PFSK-1 (cell line): Measurements from ENCODE around the gene NEDD1.

ENCODE experiments used
- FOXP2 ChIP-seq: optimal IDR thresholded peaks from 2 replicates; pipeline ENCODE3; 2011; ENCODE audit warnings: borderline replicate concordance, control low read depth, inconsistent platforms; ENCODE audit not compliant: insufficient read depth; ENCODE audit errors: extremely low read length, extremely low read depth
- POLR2AphosphoS5 ChIP-seq: IDR thresholded peaks from 2 replicates; pipeline ENCODE4 v1.6.1; 2012; ENCODE audit warnings: low read depth, mild to moderate bottlenecking, control low read depth, low read length, moderate library complexity
- SIN3A ChIP-seq: IDR thresholded peaks from 2 replicates; pipeline ENCODE4 v1.6.1; 2012; ENCODE audit warnings: mild to moderate bottlenecking, low read length, moderate library complexity, borderline replicate concordance; ENCODE audit not compliant: insufficient read depth
- TAF1 ChIP-seq: IDR thresholded peaks from 2 replicates; pipeline ENCODE4 v1.6.1; 2012; ENCODE audit warnings: low read length, control low read depth, borderline replicate concordance; ENCODE audit not compliant: insufficient read depth
- TF ChIP-seq, protein P1 (sequence below), 2 experiments: IDR thresholded peaks; 2 replicates each; pipeline versions ENCODE4 v1.6.1 to v1.8.0; 2011 to 2012; ENCODE audit warnings: low read depth in 2 of 2, low read length in 2 of 2, control low read depth in 1 of 2, inconsistent platforms in 1 of 2, mild to moderate bottlenecking in 1 of 2, moderate library complexity in 1 of 2; ENCODE audit not compliant: insufficient read depth in 1 of 2

The NEDD1 gene

DNA sequence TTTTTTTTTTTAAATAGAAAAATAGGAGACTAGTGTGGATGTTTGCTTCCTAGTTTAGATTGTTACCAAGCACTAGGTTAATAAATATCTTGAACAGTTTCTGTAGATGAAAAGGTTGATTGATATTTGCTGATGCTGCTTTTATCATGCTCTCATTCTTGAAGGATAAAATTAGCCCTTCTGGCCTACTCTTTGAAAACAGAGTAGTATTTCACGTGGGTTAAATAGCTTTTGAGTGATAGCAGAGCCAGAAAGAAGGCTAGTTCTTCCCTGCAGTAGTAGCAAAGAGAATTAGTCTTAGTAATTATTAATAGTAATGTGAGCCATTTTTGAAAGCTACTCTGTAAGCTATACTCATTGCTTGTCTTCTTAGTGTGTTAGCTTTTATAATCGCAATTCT is 5.2 kb downstream of the NEDD1 start:
- TF ChIP-seq SIN3A (no peak), POLR2AphosphoS5 (no peak), FOXP2 (no peak), TAF1 (no peak)
- TF ChIP-seq, protein P1, sequence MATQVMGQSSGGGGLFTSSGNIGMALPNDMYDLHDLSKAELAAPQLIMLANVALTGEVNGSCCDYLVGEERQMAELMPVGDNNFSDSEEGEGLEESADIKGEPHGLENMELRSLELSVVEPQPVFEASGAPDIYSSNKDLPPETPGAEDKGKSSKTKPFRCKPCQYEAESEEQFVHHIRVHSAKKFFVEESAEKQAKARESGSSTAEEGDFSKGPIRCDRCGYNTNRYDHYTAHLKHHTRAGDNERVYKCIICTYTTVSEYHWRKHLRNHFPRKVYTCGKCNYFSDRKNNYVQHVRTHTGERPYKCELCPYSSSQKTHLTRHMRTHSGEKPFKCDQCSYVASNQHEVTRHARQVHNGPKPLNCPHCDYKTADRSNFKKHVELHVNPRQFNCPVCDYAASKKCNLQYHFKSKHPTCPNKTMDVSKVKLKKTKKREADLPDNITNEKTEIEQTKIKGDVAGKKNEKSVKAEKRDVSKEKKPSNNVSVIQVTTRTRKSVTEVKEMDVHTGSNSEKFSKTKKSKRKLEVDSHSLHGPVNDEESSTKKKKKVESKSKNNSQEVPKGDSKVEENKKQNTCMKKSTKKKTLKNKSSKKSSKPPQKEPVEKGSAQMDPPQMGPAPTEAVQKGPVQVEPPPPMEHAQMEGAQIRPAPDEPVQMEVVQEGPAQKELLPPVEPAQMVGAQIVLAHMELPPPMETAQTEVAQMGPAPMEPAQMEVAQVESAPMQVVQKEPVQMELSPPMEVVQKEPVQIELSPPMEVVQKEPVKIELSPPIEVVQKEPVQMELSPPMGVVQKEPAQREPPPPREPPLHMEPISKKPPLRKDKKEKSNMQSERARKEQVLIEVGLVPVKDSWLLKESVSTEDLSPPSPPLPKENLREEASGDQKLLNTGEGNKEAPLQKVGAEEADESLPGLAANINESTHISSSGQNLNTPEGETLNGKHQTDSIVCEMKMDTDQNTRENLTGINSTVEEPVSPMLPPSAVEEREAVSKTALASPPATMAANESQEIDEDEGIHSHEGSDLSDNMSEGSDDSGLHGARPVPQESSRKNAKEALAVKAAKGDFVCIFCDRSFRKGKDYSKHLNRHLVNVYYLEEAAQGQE (IDR thresholded peaks at IDR 0.05; ENCODE audit: insufficient read depth in 1 of 2, low read depth in 2 of 2, low read length in 2 of 2) = no peak

DNA sequence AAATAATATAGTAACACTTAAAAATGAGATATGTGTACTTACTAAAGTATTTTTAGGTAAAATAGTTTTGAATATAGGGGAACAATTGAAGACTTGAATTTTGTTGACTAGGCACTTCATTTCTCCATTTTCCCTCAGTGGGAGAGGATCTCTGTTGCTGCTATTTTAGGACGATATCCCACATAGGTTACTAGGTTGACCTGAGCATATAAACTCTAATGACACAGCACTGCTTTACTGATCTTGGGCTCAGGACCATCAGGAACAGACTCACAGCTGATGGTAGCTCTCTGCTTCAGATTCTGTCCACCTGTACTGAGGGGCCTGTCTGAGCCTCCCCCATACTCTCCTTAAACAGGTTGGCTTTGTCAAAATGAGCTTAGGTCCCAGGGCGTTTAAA is 5.9 kb downstream of the NEDD1 start:
- TF ChIP-seq POLR2AphosphoS5 (no peak), SIN3A (no peak), FOXP2 (no peak), TAF1 (no peak)
- TF ChIP-seq, protein P1 (IDR thresholded peaks at IDR 0.05; ENCODE audit: insufficient read depth in 1 of 2, low read depth in 2 of 2, low read length in 2 of 2) = no peak

DNA sequence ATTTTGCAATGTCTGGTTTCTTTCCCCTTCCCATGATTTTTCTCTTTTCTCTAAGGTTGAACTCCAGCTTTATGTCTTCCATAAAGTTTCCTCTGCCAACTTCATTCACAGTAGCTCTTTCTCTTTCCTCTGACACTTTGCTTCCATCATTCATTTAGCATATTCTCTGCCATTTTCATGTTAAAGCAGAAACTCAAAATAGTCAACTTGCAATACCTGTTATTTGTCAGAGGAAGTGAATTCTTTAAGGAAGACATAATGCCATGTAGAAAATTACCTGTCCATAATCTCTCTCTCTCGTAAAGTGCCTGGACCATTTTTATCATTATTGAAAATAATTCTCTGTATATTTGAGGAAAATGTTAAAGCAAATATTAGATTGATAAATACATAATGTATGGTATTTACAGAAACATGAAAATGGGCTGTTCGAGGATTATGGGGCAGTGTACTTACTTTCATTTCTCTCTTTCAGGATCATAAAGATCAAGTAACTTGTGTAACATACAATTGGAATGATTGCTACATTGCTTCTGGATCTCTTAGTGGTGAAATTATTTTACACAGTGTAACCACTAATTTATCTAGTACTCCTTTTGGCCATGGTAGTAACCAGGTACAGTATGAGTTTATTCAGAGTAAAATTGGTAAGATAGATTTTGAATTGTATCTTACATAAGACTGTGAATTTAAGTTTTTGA is 12.6 kb downstream of the NEDD1 start:
- TF ChIP-seq TAF1 (no peak), SIN3A (no peak), FOXP2 (no peak), POLR2AphosphoS5 (no peak)
- TF ChIP-seq, protein P1 (IDR thresholded peaks at IDR 0.05; ENCODE audit: insufficient read depth in 1 of 2, low read depth in 2 of 2, low read length in 2 of 2) = no peak

DNA sequence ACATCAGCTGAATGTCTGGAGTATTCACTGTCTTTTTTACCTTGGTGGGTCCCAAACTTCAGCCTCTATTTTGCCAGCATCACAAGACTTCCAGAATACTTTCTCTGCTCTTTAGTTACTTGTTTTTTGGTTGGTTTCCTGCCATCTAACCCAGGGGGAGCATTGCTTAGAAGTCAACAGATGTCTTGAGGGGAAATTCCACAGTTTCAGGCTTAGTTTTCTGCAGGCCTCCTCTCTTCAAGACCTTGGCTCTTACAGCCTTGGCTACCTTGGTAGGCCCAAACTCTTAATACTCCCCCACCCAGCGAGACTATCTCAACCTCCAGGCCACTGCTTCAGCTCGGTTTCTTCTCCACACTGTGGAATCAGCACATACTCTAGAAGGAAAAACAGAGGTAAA is 41.7 kb downstream of the NEDD1 start:
- TF ChIP-seq TAF1 (no peak), POLR2AphosphoS5 (no peak), FOXP2 (no peak), SIN3A (no peak)
- TF ChIP-seq, protein P1 (IDR thresholded peaks at IDR 0.05; ENCODE audit: insufficient read depth in 1 of 2, low read depth in 2 of 2, low read length in 2 of 2) = no peak
